Right atrium auricular region (tissue), 2 donors: ENCODE data around the gene EPB41. TPM values are rescaled to one million over a fixed set of nuclear protein-coding genes. Genes with fewer than 3 reads are reported as not detected.

Source experiments
- DNase-seq: peaks from one replicate; pipeline ENCODE4 v3.0.0-alpha.2; 2019; ENCODE audit warnings: low spot score
- H3K27ac ChIP-seq, 2 donors: fragments of 200-600 bp; sonication (generic); 1 replicate in 1 of 2; 2 replicates in 1 of 2; pipeline ENCODE4 v1.5.1; 2016 to 2019
- H3K27me3 ChIP-seq, 2 donors: fragments of 200-600 bp; sonication (generic); one replicate each; pipeline versions ENCODE4 v1.5.1 to v1.6.0; 2017 to 2019
- H3K36me3 ChIP-seq: fragments of 200-600 bp; sonication (generic); one replicate; pipeline ENCODE4 v1.5.1; 2016
- H3K4me1 ChIP-seq, 2 donors: fragments of 200-600 bp; sonication (generic); one replicate each; pipeline versions ENCODE4 v1.5.1 to v1.6.0; 2017 to 2019
- H3K4me3 ChIP-seq, 2 donors: fragments of 200-600 bp; sonication (generic); 1 replicate in 1 of 2; 2 replicates in 1 of 2; pipeline ENCODE4 v1.5.1; 2017 to 2019; ENCODE audit warnings: mild to moderate bottlenecking in 1 of 2, moderate library complexity in 1 of 2
- H3K9me3 ChIP-seq, 2 donors: fragments of 200-600 bp; sonication (generic); one replicate each; pipeline ENCODE4 v1.5.1; 2019
- total RNA-seq, 2 donors: library from RNA; depleted of rRNA; stranded (reverse); fragments of >200 nt; gene quantifications; one replicate each; pipeline ENCODE4 v1.1.0, GENCODE V29; 2016
- TF ChIP-seq, protein P1 (sequence below), 2 donors: fragments of 200-600 bp; sonication (generic); IDR thresholded peaks; one replicate each; pipeline ENCODE4 v1.5.1; 2019; ENCODE audit warnings: antibody characterized with exemption in 2 of 2

Gene EPB41
- total RNA-seq, 2 donors from 2014 or later: 19.1 to 25.4 TPM

DNA sequence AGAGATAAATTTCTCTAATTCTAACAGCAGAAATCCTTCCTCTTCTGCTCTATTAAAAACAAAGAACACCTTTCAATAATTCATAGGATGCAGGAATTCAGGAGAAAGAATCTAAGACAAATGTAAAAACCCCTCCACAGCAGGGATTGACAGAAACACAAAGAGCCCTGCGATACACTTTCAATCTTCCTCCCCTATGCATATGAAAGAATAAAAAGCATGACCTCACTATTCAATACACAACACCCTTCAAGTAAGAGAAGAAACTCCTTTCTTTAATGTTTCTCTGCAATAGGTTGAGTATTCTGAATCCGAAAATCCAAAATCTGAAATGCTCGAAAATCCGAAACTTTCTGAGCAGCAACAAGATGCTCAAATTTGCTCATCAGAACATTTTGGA is 250.2 kb downstream of the EPB41 start:
- no peak for DNase-seq

GRCh38 chr1:29166291-29166878 is 252.0 kb downstream of the EPB41 start:
- peaks cover 0 to 53% of the 10 kb centered on the region in 2 donors for H3K4me1 ChIP-seq
- TF ChIP-seq, protein P1, sequence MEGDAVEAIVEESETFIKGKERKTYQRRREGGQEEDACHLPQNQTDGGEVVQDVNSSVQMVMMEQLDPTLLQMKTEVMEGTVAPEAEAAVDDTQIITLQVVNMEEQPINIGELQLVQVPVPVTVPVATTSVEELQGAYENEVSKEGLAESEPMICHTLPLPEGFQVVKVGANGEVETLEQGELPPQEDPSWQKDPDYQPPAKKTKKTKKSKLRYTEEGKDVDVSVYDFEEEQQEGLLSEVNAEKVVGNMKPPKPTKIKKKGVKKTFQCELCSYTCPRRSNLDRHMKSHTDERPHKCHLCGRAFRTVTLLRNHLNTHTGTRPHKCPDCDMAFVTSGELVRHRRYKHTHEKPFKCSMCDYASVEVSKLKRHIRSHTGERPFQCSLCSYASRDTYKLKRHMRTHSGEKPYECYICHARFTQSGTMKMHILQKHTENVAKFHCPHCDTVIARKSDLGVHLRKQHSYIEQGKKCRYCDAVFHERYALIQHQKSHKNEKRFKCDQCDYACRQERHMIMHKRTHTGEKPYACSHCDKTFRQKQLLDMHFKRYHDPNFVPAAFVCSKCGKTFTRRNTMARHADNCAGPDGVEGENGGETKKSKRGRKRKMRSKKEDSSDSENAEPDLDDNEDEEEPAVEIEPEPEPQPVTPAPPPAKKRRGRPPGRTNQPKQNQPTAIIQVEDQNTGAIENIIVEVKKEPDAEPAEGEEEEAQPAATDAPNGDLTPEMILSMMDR (IDR thresholded peaks at IDR 0.05): no peak
- no peaks in the 10 kb centered on the region for H3K9me3 ChIP-seq
- H3K36me3 ChIP-seq: peaks cover 46% of the 10 kb centered on the region
- DNase-seq: no peak
- no peak overlapping the region for H3K27ac ChIP-seq
- H3K27me3 ChIP-seq: no peaks in the 10 kb centered on the region
- H3K4me3 ChIP-seq: no peak overlapping the region

More for the DNA sequence above, 250.2 kb downstream of the EPB41 start:
- TF ChIP-seq, protein P1 (IDR thresholded peaks at IDR 0.05): no peak
- Histone ChIP-seq H3K27ac (no peak overlapping the region), H3K9me3 (no peaks in the 10 kb centered on the region), H3K36me3 (peaks cover 56% of the 10 kb centered on the region), H3K4me3 (no peak overlapping the region), H3K27me3 (no peaks in the 10 kb centered on the region), H3K4me1 (peaks cover 0 to 43% of the 10 kb centered on the region in 2 donors)

DNA sequence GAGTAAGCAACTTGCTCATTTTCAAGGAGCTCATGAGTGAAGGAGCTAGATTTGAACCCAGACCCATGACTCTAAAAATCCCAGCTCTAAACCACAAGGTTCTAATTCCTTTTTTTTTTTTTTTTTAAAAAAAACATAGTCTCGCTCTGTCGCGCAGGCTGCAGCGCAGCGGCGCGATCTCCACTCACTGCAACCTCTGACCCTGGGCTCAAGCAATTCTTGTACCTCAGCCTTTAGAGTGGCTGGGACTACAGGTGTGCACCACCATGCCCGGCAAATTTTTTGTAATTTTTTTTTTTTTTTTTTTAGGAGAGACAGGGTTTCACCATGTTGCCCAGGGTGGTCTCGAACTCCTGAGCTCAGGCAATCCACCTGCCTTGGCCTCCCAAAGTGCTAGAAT is 253.5 kb downstream of the EPB41 start:
- DNase-seq: no peak
- H3K27me3 ChIP-seq: no peaks in the 10 kb centered on the region
- H3K4me3 ChIP-seq: no peak overlapping the region
- TF ChIP-seq, protein P1 (IDR thresholded peaks at IDR 0.05): no peak
- H3K4me1 ChIP-seq: peaks cover 0 to 43% of the 10 kb centered on the region in 2 donors
- H3K27ac ChIP-seq: no peak overlapping the region
- peaks cover 46% of the 10 kb centered on the region for H3K36me3 ChIP-seq
- H3K9me3 ChIP-seq: no peaks in the 10 kb centered on the region

Other genes with a start within 250 kb of the EPB41 start
- gene GMEB1, start 245.8 kb upstream of the EPB41 start, total RNA-seq: 1 to 10 TPM; 4.2 to 8.8 TPM
- 10 to 100 TPM; 31.5 to 37.8 TPM for gene YTHDF2, start 177.6 kb upstream of the EPB41 start, total RNA-seq
- gene OPRD1, start 102.4 kb upstream of the EPB41 start, total RNA-seq: not detected
- gene TMEM200B, start 209.3 kb downstream of the EPB41 start, total RNA-seq: 1 to 10 TPM; 1.7 to 4.8 TPM